ENCODE results near the gene DKK1.

Gene DKK1

GRCh38 chr10:52313933-52314821 is at the start of gene DKK1:
Gene DKK1, plus strand, starts transcription at chr10:52314281. Its CDS starts 154 bp downstream, at chr10:52314435.
- peak; percentile 17 for DNase-seq (ENCODE audit: low spot score)
- TF ChIP-seq CTCF (IDR thresholded peaks at IDR 0.05; ENCODE audit: extremely low read depth, missing control alignments): peak; percentile 20

GRCh38 chr10:52265131-52265926 is 48.8 kb upstream of the DKK1 start:
- TF ChIP-seq CTCF (IDR thresholded peaks at IDR 0.05; ENCODE audit: extremely low read depth, missing control alignments): no peak
- no peak for DNase-seq (ENCODE audit: low spot score)

- no peak for TF ChIP-seq CTCF (IDR thresholded peaks at IDR 0.05; ENCODE audit: extremely low read depth, missing control alignments)
Observed at GRCh38 chr10:52266858-52267257, 47.2 kb upstream of the DKK1 start.

GRCh38 chr10:52268790-52269189 is 45.3 kb upstream of the DKK1 start:
- no peak for DNase-seq (ENCODE audit: low spot score)
- no peak for TF ChIP-seq CTCF (IDR thresholded peaks at IDR 0.05; ENCODE audit: extremely low read depth, missing control alignments)

More at GRCh38 chr10:52266858-52267257, 47.2 kb upstream of the DKK1 start:
- no peak for DNase-seq (ENCODE audit: low spot score)

GRCh38 chr10:52269233-52269632 is 44.8 kb upstream of the DKK1 start:
- no peak for TF ChIP-seq CTCF (IDR thresholded peaks at IDR 0.05; ENCODE audit: extremely low read depth, missing control alignments)

GRCh38 chr10:52276163-52276562 is 37.9 kb upstream of the DKK1 start:
- TF ChIP-seq CTCF (IDR thresholded peaks at IDR 0.05; ENCODE audit: extremely low read depth, missing control alignments): no peak
- no peak for DNase-seq (ENCODE audit: low spot score)

More at GRCh38 chr10:52269233-52269632, 44.8 kb upstream of the DKK1 start:
- no peak for DNase-seq (ENCODE audit: low spot score)

- no peak for TF ChIP-seq CTCF (IDR thresholded peaks at IDR 0.05; ENCODE audit: extremely low read depth, missing control alignments)
- DNase-seq (ENCODE audit: low spot score): no peak
Observed at GRCh38 chr10:52276986-52277385, 37.1 kb upstream of the DKK1 start.
